Type B pancreatic cell (in vitro differentiated cells): ENCODE data around the gene ACAN. TPM values are rescaled to one million over a fixed set of nuclear protein-coding genes. Genes with fewer than 3 reads are reported as not detected.

ENCODE experiments used
- DNase-seq: peaks from one replicate; pipeline ENCODE4 v3.0.0; 2021; ENCODE audit warnings: mixed read lengths; ENCODE audit not compliant: unreplicated experiment; ENCODE audit errors: extremely low spot score
- H3K27ac Mint-ChIP-seq: 2 replicates; pipeline ENCODE4 v1.8.0; 2021; ENCODE audit warnings: mild to moderate bottlenecking, mixed read lengths
- H3K27me3 Mint-ChIP-seq: 2 replicates; pipeline ENCODE4 v1.8.0; 2021; ENCODE audit warnings: mixed read lengths
- H3K36me3 Mint-ChIP-seq: 2 replicates; pipeline ENCODE4 v1.8.0; 2021; ENCODE audit warnings: mixed read lengths
- H3K4me1 Mint-ChIP-seq: one replicate; pipeline ENCODE4 v1.8.0; 2021; ENCODE audit warnings: mixed read lengths; ENCODE audit not compliant: unreplicated experiment
- H3K4me3 Mint-ChIP-seq: 2 replicates; pipeline ENCODE4 v1.8.0; 2021; ENCODE audit warnings: mild to moderate bottlenecking, mixed read lengths
- H3K9me3 Mint-ChIP-seq: 2 replicates; pipeline ENCODE4 v1.8.0; 2021; ENCODE audit warnings: mixed read lengths
- CTCF ChIP-seq: fragments of 200-600 bp; sonication (generic); conservative IDR thresholded peaks from 2 replicates; pipeline ENCODE4 v1.5.0; 2021; ENCODE audit warnings: antibody characterized with exemption, mild to moderate bottlenecking
- total RNA-seq: library from RNA; stranded (reverse); gene quantifications from 2 replicates; pipeline ENCODE4 v1.2.1, GENCODE V29; 2021; ENCODE audit warnings: low replicate concordance

The ACAN gene
- total RNA-seq, 1 donor from 2014 or later: 6.9 TPM

DNA sequence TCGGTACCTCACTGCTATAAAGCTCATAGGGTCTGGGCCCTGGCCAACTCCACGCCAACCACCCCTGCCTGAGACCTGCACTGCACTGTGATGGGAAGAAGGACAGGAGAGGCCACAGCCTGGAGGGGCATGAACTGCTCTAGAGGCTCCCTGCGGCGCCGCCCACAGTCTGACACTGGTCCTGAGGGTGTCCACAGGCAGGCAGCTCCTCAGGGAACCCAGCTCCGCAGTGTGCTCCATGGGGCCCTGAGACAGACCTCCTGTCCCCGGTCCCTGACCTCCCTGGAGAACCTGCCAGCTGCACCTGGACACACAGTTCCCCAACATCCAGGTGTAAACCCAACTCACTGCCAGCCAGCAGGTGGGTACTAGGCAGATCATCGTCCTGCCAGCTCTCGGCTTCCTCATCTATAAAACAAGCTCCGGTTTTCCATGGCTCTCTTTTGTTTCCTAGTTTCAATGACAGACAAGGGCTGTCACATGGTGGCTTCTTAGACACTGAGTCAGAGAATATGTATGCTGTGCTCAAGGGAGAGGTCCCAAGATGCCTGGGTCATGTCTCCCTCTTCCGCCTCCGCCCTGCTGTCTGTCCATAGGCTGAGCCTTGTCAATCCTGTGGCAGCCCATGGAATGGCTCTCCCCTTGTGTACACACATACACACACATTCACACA lies 97.2 kb downstream of the ACAN start:
- Mint-ChIP-seq H3K9me3 (no peaks in the 10 kb centered on the region), H3K4me1 (peaks cover 28% of the 10 kb centered on the region)
- DNase-seq: no peak

GRCh38 chr15:88900982-88901418 lies 97.8 kb downstream of the ACAN start:
- Mint-ChIP-seq H3K27me3 (no peaks in the 10 kb centered on the region), H3K4me1 (peaks cover 25% of the 10 kb centered on the region), H3K9me3 (no peaks in the 10 kb centered on the region), H3K36me3 (no peaks in the 10 kb centered on the region), H3K4me3 (no peak overlapping the region), H3K27ac (peak overlapping the region; percentile 87)
- no peak for TF ChIP-seq CTCF
- no peak for DNase-seq

More for the DNA sequence above, 97.2 kb downstream of the ACAN start:
- H3K4me3 Mint-ChIP-seq: no peak overlapping the region
- no peak for TF ChIP-seq CTCF
- H3K36me3 Mint-ChIP-seq: no peaks in the 10 kb centered on the region
- peaks cover 3% of the 10 kb centered on the region for H3K27me3 Mint-ChIP-seq
- peak overlapping the region; percentile 87 for H3K27ac Mint-ChIP-seq

GRCh38 chr15:88901508-88902220 lies 98.4 kb downstream of the ACAN start:
- Mint-ChIP-seq H3K27ac (no peak overlapping the region), H3K36me3 (no peaks in the 10 kb centered on the region), H3K9me3 (no peaks in the 10 kb centered on the region), H3K27me3 (no peaks in the 10 kb centered on the region), H3K4me3 (no peak overlapping the region), H3K4me1 (peaks cover 22% of the 10 kb centered on the region)
- DNase-seq: no peak
- TF ChIP-seq CTCF: no peak

- Mint-ChIP-seq H3K27me3 (no peaks in the 10 kb centered on the region), H3K36me3 (no peaks in the 10 kb centered on the region)
- TF ChIP-seq CTCF: no peak
Measured at GRCh38 chr15:88902221-88902835, 99.1 kb downstream of the ACAN start.

DNA sequence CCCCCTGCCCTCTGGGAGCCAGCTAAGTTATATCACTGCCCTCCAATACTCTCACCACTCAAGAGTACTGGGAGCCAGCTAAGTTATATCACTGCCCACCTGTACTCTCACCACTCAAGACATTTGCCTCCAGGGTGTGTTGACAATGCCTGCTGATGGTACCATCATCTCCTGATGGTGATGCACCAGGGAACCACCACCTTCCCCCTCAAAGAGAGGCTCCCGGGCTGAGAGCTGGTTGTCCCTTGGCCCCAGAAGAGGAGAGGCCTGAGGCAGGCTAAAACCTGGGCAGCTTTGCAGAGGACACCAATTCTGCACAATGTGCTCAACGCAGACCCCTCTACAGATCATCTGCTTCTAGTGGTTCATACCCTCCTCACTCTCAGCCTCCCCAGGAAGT lies 99.6 kb downstream of the ACAN start:
- no peak for DNase-seq
- TF ChIP-seq CTCF: no peak
- Mint-ChIP-seq H3K27me3 (no peaks in the 10 kb centered on the region), H3K4me3 (no peak overlapping the region), H3K27ac (no peak overlapping the region), H3K4me1 (peaks cover 12% of the 10 kb centered on the region), H3K9me3 (no peaks in the 10 kb centered on the region), H3K36me3 (peaks cover under 1% of the 10 kb centered on the region)

More at GRCh38 chr15:88902221-88902835, 99.1 kb downstream of the ACAN start:
- no peak for DNase-seq
- H3K4me3 Mint-ChIP-seq: no peak overlapping the region
- H3K4me1 Mint-ChIP-seq: peaks cover 17% of the 10 kb centered on the region
- no peak overlapping the region for H3K27ac Mint-ChIP-seq
- no peaks in the 10 kb centered on the region for H3K9me3 Mint-ChIP-seq
